ENCODE data around the gene TM9SF3. TPM values are rescaled to one million over a fixed set of nuclear protein-coding genes. Genes with fewer than 3 reads are reported as not detected.
A peak's percentile ranks its signal among the peaks of the same experiment; 100 is the strongest.

TM9SF3 gene
- total and polyA plus RNA-seq, 2 donors (not counting 1 experiment from before 2014, with no cell fraction given) = 6.9 to 63.4 TPM

DNA sequence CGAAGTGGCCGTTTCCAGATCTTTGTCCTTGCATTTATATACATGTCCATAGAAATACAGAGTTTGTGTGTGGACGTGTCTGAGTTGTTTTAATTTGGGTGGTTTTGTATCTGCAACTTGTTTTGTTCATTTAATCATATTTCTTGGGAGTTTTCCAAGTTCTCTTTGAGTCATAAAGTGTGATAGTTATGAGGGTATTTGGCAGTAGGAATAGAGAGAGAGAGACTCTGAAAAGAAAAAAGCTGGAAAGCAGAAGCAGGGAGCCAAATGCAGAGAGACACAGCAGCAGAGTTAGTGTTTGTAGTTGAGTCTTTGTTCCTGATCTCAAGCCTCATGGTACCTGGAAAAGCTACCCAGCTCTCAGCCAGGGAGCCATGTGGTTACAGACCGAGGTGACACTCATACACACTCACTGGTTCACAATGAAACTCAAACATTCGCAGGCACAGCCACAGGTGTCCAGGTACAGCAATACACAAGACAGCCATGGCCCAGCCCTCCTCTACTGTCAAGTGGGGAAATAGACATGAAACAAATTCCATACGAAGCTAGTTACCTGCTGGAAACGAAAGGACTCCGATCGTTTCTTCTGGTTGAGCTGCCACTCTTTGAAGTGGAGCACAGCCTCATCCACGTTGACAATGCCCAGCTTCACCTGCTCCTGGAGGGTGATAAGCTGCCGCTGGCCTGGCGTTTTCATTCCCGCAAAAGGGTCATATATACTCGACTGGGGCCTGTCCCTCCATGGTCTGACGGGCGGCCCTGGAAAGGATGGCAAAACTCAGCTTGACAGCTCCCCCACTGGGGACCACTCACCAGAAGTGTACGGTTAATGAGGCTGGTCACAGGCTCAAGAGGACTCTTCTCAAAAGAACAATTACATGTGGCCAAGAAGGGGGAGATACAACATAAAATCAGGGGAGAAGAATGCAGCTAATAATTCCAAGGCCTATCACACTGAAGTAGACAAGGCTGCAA lies 33.3 kb upstream of the TM9SF3 start:
- H3K27ac Mint-ChIP-seq = peak overlapping the region; percentile 26
- H3K4me1 Mint-ChIP-seq = no peaks in the 10 kb centered on the region
- POLR2A ChIA-PET = no interaction called here

More for the DNA sequence above, 33.3 kb upstream of the TM9SF3 start:
- no peak overlapping the region for H2AFZ ChIP-seq (ENCODE audit: insufficient read depth, low read depth, low read length, poor library complexity, severe bottlenecking)
- H3K36me3 ChIP-seq (replicated peaks in 1 of 2; ENCODE audit: control extremely low read depth in 1 of 2, control insufficient read depth in 1 of 2, extremely low read depth in 1 of 2, insufficient read depth in 2 of 2, low read length in 1 of 2) = peaks cover 10 to 98% of the 10 kb centered on the region in 2 experiments
- no peaks in the 10 kb centered on the region for H3K27me3 ChIP-seq (replicated peaks in 1 of 4; ENCODE audit: control extremely low read depth in 1 of 4, control insufficient read depth in 3 of 4, insufficient read depth in 4 of 4, low read length in 3 of 4)
- H4K20me1 ChIP-seq (ENCODE audit: control insufficient read depth, insufficient read depth, low read length, poor library complexity, severe bottlenecking) = peaks cover 76% of the 10 kb centered on the region
- H3K4me2 ChIP-seq (replicated peaks; ENCODE audit: low read depth, low read length, poor library complexity, severe bottlenecking) = no peak overlapping the region
- no peak overlapping the region for H3K4me3 Mint-ChIP-seq
- peaks cover 69% of the 10 kb centered on the region for H3K79me2 ChIP-seq (ENCODE audit: control insufficient read depth, insufficient read depth, low read length)
- no peaks in the 10 kb centered on the region for H3K9me3 ChIP-seq (ENCODE audit: control extremely low read depth in 1 of 3, control insufficient read depth in 2 of 3, insufficient read depth in 1 of 3, low read length in 2 of 3)
- TF ChIP-seq EZH2 (IDR thresholded peaks at IDR 0.05; ENCODE audit: borderline replicate concordance, insufficient read depth, low read depth, low read length, poor library complexity, severe bottlenecking) = no peak
- TF ChIP-seq, protein P1, sequence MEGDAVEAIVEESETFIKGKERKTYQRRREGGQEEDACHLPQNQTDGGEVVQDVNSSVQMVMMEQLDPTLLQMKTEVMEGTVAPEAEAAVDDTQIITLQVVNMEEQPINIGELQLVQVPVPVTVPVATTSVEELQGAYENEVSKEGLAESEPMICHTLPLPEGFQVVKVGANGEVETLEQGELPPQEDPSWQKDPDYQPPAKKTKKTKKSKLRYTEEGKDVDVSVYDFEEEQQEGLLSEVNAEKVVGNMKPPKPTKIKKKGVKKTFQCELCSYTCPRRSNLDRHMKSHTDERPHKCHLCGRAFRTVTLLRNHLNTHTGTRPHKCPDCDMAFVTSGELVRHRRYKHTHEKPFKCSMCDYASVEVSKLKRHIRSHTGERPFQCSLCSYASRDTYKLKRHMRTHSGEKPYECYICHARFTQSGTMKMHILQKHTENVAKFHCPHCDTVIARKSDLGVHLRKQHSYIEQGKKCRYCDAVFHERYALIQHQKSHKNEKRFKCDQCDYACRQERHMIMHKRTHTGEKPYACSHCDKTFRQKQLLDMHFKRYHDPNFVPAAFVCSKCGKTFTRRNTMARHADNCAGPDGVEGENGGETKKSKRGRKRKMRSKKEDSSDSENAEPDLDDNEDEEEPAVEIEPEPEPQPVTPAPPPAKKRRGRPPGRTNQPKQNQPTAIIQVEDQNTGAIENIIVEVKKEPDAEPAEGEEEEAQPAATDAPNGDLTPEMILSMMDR (IDR thresholded peaks at IDR 0.05) = no peak
- H3K4me3 ChIP-seq (ENCODE audit: control extremely low read depth in 1 of 5, extremely low read depth in 1 of 5, insufficient read depth in 1 of 5, low read depth in 2 of 5, low read length in 4 of 5) = no peak overlapping the region
- H3K9me3 Mint-ChIP-seq (ENCODE audit: insufficient read depth) = no peaks in the 10 kb centered on the region
- no peaks in the 10 kb centered on the region for H3K27me3 Mint-ChIP-seq
- no peak for DNase-seq
- no peak overlapping the region for H3K9ac ChIP-seq (ENCODE audit: low read length)
- no peaks in the 10 kb centered on the region for H3K4me1 ChIP-seq (ENCODE audit: control insufficient read depth in 2 of 2, insufficient read depth in 2 of 2, low read length in 2 of 2)
- intact Hi-C loops (cut with micrococcal nuclease) = loop anchor here (10.0 kb wide), 1 partner anchor 225 kb away; no protein-coding TSS in a partner anchor
- 91% methylated on average over 13 of the region's 17 CpGs for WGBS (ENCODE audit: insufficient coverage)
- CTCF ChIA-PET = no interaction called here
- ATAC-seq (ENCODE audit: low read depth) = no peak
- no peak overlapping the region for H3K27ac ChIP-seq (ENCODE audit: low read length in 2 of 2)
